Activated CD4-positive, alpha-beta T cell treated with anti-CD3 and anti-CD28 coated beads for 1 hour (primary cell): ENCODE results near the gene ZNF557.

Experiments
- DNase-seq: peaks from one replicate; pipeline ENCODE4 v3.0.0-alpha.2; 2020

The ZNF557 gene

GRCh38 chr19:7130043-7130442 lies 60.5 kb downstream of the ZNF557 start:
- no peak for DNase-seq

GRCh38 chr19:7132054-7132453 lies 62.6 kb downstream of the ZNF557 start:
- no peak for DNase-seq

GRCh38 chr19:7137120-7137519 lies 67.6 kb downstream of the ZNF557 start:
- DNase-seq: no peak
